Calu3 (cell line): Measurements from ENCODE around the gene GPATCH2L. TPM values are rescaled to one million over a fixed set of nuclear protein-coding genes. Genes with fewer than 3 reads are reported as not detected.

Experiments
- Bru-seq: library from RNA; stranded (reverse); fragments of 400-500 nt; gene quantifications from one replicate; lab custom pipeline; 2021; lab: Mats Ljungman, UMichigan
- BruChase-seq, 2 experiments: library from RNA; stranded (reverse); fragments of 400-500 nt; gene quantifications; one replicate each; lab custom pipeline; 2021; lab: Mats Ljungman, UMichigan
- BruUV-seq: library from RNA; stranded (reverse); fragments of 400-500 nt; replicated peaks from 2 replicates; lab custom pipeline; 2021; lab: Mats Ljungman, UMichigan
- CTCF ChIA-PET: fragments of 300-600 bp; sonication (Branson Sonifier 250); formaldehyde crosslinking; loops from one replicate; lab custom pipeline; 2022; ENCODE audit warnings: antibody characterized with exemption; lab: Charles Lee
- DNase-seq: peaks from one replicate; pipeline ENCODE4 v3.0.0; 2022
- H3K27ac Mint-ChIP-seq: one replicate; pipeline ENCODE4 v1.8.0; 2022; ENCODE audit warnings: mixed read lengths; ENCODE audit not compliant: unreplicated experiment
- H3K27me3 Mint-ChIP-seq: one replicate; pipeline ENCODE4 v1.8.0; 2022; ENCODE audit warnings: mixed read lengths; ENCODE audit not compliant: unreplicated experiment
- H3K36me3 Mint-ChIP-seq: one replicate; pipeline ENCODE4 v1.8.0; 2022; ENCODE audit warnings: mild to moderate bottlenecking, moderate library complexity, mixed read lengths; ENCODE audit not compliant: insufficient read depth, unreplicated experiment
- H3K4me1 Mint-ChIP-seq: one replicate; pipeline ENCODE4 v1.8.0; 2022; ENCODE audit warnings: mild to moderate bottlenecking, low read depth, mixed read lengths; ENCODE audit not compliant: unreplicated experiment
- H3K4me3 Mint-ChIP-seq: one replicate; pipeline ENCODE4 v1.8.0; 2022; ENCODE audit warnings: mild to moderate bottlenecking, low read depth, moderate library complexity, mixed read lengths; ENCODE audit not compliant: unreplicated experiment
- H3K9me3 Mint-ChIP-seq: one replicate; pipeline ENCODE4 v1.8.0; 2022; ENCODE audit warnings: low read depth, mixed read lengths; ENCODE audit not compliant: unreplicated experiment
- CTCF ChIP-seq: fragments of 200-600 bp; IDR thresholded peaks from one replicate; pipeline ENCODE4 v1.8.0; 2022; ENCODE audit warnings: antibody characterized with exemption; ENCODE audit not compliant: unreplicated experiment
- intact Hi-C: fragments of 100-400 bp; cut with micrococcal nuclease; formaldehyde crosslinking; loops from one replicate; pipeline ENCODE4 v1.10.0; 2022; ENCODE audit not compliant: unreplicated experiment
- long read RNA-seq: library from polyadenylated mRNA; stranded (forward); transcript quantifications from one replicate; pipeline ENCODE4 v2.0.0, GENCODE V29; 2022
- total RNA-seq: library from RNA; stranded (reverse); gene quantifications from 2 replicates; pipeline ENCODE4 v1.2.3, GENCODE V29; 2022

Gene GPATCH2L
- total RNA-seq (53.8 and 62.4 TPM in 2 replicates), Bru-seq, nascent RNA (percentile 92 among the genes with signal in this experiment), BruChase-seq, experiment 1, labeled RNA remaining after a 6-hour chase (percentile 87 among the genes with signal in this experiment), BruChase-seq, experiment 2, labeled RNA remaining after a 2-hour chase (percentile 90 among the genes with signal in this experiment)
- long read RNA-seq, full-length matches to known transcripts = 5 of 20 reads
- long read RNA-seq, partial matches to known transcripts = 2 of 20 reads
- long read RNA-seq, other reads (novel, unspliced or antisense) = 13 of 20 reads

GRCh38 chr14:76151398-76152332 lies at the start of gene GPATCH2L:
TSS of gene GPATCH2L (plus strand) at chr14:76151922. CDS start at chr14:76154364, 2,442 bp downstream.
- peak; percentile 96 for DNase-seq
- intact Hi-C loops = no loop called here
- Mint-ChIP-seq H3K9me3 (no peaks in the 10 kb centered on the region), H3K4me1 (peaks cover 18% of the 10 kb centered on the region), H3K27ac (peak within 1 kb of the TSS; percentile 92), H3K27me3 (no peaks in the 10 kb centered on the region), H3K4me3 (peak within 1 kb of the TSS; percentile 97), H3K36me3 (peaks cover 24% of the 10 kb centered on the region)
- no TSS peak for BruUV-seq
- no peak for TF ChIP-seq CTCF
- CTCF ChIA-PET = interaction anchor here (0.6 kb wide), 1 partner anchor 420 kb away, joined by 4 read pairs; no protein-coding TSS in a partner anchor

GRCh38 chr14:76104802-76105355 lies 46.8 kb upstream of the GPATCH2L start:
- no peak overlapping the region for H3K4me3 Mint-ChIP-seq
- no peak for TF ChIP-seq CTCF
- no peaks in the 10 kb centered on the region for H3K4me1 Mint-ChIP-seq
- no peak overlapping the region for H3K27ac Mint-ChIP-seq
- intact Hi-C loops = no loop called here
- H3K27me3 Mint-ChIP-seq = peaks cover 91% of the 10 kb centered on the region
- CTCF ChIA-PET = no interaction called here
- no peaks in the 10 kb centered on the region for H3K36me3 Mint-ChIP-seq
- DNase-seq = no peak
- peaks cover 2% of the 10 kb centered on the region for H3K9me3 Mint-ChIP-seq
- no TSS peak for BruUV-seq

- DNase-seq = no peak
- H3K4me3 Mint-ChIP-seq = no peak overlapping the region
Measured at GRCh38 chr14:76106188-76106587, 45.5 kb upstream of the GPATCH2L start.

More at GRCh38 chr14:76106188-76106587, 45.5 kb upstream of the GPATCH2L start:
- CTCF ChIA-PET = no interaction called here
- Mint-ChIP-seq H3K36me3 (no peaks in the 10 kb centered on the region), H3K27ac (no peak overlapping the region), H3K27me3 (peaks cover 93% of the 10 kb centered on the region), H3K9me3 (peaks cover 2% of the 10 kb centered on the region), H3K4me1 (no peaks in the 10 kb centered on the region)
- intact Hi-C loops = no loop called here
- no peak for TF ChIP-seq CTCF
- BruUV-seq = no TSS peak
